Mucosa of descending colon (tissue), 3 donors: Measurements from ENCODE around the gene PDLIM5. TPM values are rescaled to one million over a fixed set of nuclear protein-coding genes. Genes with fewer than 3 reads are reported as not detected.

Experiments used
- ATAC-seq: fragments of 200-7000 bp; cut with Tn5 transposase; one replicate; pipeline ENCODE4 v1.9.1; 2020; ENCODE audit warnings: mild to moderate bottlenecking, moderate library complexity
- DNase-seq, 3 donors: peaks; one replicate each; pipeline ENCODE4 v3.0.0-alpha.2; 2020
- H3K36me3 ChIP-seq: fragments of 200-600 bp; one replicate; pipeline ENCODE4 v1.8.0; 2021; ENCODE audit warnings: low read depth, mild to moderate bottlenecking
- H3K4me1 ChIP-seq: fragments of 200-600 bp; one replicate; pipeline ENCODE4 v1.8.0; 2021; ENCODE audit warnings: low read depth, mild to moderate bottlenecking
- H3K4me3 ChIP-seq: fragments of 200-600 bp; one replicate; pipeline ENCODE4 v1.8.0; 2021; ENCODE audit warnings: mild to moderate bottlenecking
- H3K9me3 ChIP-seq: fragments of 200-600 bp; one replicate; pipeline ENCODE4 v1.8.0; 2021; ENCODE audit warnings: mild to moderate bottlenecking
- intact Hi-C, 2 donors: fragments of 100-400 bp; cut with DNase I in 1 of 2; cut with micrococcal nuclease in 1 of 2; formaldehyde crosslinking; loops; one replicate each; pipeline versions ENCODE4 v1.11.0 to v1.11.1; 2022; cut with DNase I, micrococcal nuclease
- total RNA-seq, 3 donors: library from RNA; stranded (reverse); fragmentation: NEBNext Ultra II Directional in 2 of 3; extraction: Animal tissue kit (Norgen Biotek cat#: 25700) in 2 of 3; gene quantifications; one replicate each; pipeline versions ENCODE4 v1.2.1 to v1.2.4, GENCODE V29; 2021 to 2023
- TF ChIP-seq, protein P1 (sequence below): fragments of 200-600 bp; IDR thresholded peaks from one replicate; pipeline ENCODE4 v1.8.0; 2022; ENCODE audit warnings: antibody characterized with exemption, mild to moderate bottlenecking
- donor health status: DM: no; HTN: no; CAD: no; lungs with moderate emphysema.
- donor health status: DM: no; HTN: no; CAD: no.
- donor health status: DM: no; HTN: yes; CAD: no.

PDLIM5 gene
- total RNA-seq, 3 donors from 2014 or later, result 137 to 183 (median 160) TPM

DNA sequence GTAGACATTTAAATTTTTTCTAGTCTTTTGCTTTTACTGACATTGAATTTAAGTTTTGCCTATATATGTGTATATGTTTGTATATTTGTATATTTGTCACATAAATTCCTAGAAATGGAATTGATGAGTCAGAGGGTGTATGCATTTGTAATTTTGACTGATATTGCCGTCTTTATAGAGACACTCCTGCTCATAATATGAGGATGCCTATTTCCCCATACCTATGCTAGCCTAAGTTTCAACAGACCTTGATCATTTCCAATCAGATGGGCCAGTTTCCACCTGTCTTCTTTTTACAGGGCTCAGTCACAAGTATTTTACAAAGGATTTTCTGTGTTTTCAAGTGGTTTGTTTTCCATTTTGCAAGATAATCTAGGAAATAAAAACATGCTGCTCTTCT is 10.8 kb downstream of the PDLIM5 start:
- Histone ChIP-seq H3K4me3 (no peak overlapping the region), H3K9me3 (no peaks in the 10 kb centered on the region), H3K4me1 (peaks cover 35% of the 10 kb centered on the region), H3K36me3 (no peaks in the 10 kb centered on the region)
- DNase-seq, result no peak
- intact Hi-C loops, result no loop called here
- peak; percentile 61 for ATAC-seq
- TF ChIP-seq, protein P1, sequence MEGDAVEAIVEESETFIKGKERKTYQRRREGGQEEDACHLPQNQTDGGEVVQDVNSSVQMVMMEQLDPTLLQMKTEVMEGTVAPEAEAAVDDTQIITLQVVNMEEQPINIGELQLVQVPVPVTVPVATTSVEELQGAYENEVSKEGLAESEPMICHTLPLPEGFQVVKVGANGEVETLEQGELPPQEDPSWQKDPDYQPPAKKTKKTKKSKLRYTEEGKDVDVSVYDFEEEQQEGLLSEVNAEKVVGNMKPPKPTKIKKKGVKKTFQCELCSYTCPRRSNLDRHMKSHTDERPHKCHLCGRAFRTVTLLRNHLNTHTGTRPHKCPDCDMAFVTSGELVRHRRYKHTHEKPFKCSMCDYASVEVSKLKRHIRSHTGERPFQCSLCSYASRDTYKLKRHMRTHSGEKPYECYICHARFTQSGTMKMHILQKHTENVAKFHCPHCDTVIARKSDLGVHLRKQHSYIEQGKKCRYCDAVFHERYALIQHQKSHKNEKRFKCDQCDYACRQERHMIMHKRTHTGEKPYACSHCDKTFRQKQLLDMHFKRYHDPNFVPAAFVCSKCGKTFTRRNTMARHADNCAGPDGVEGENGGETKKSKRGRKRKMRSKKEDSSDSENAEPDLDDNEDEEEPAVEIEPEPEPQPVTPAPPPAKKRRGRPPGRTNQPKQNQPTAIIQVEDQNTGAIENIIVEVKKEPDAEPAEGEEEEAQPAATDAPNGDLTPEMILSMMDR, result no peak

DNA sequence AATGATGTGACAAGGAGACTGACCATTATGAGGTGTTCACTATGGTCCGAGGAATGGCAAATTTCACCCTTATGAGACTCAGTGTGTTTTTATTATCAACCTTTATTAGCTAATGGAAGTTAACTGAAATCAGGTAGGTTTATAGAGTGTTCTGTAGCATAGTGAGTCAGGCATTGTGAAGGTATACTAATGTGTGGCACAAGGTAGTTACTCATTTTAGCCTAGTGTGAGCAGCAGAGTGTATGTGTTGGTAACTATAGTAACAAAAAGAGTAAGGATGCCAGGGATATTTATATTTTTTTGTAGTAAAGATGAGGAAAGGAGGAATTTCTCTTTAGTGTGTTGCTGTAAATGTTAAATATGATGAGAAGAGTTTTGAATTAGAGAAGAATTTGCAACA is 12.0 kb downstream of the PDLIM5 start:
- H3K4me3 ChIP-seq, result no peak overlapping the region
- TF ChIP-seq, protein P1, result no peak
- H3K4me1 ChIP-seq, result peaks cover 31% of the 10 kb centered on the region
- ATAC-seq (peak; percentile 42), DNase-seq (no peak)
- H3K9me3 ChIP-seq, result no peaks in the 10 kb centered on the region
- intact Hi-C loops, result no loop called here
- H3K36me3 ChIP-seq, result no peaks in the 10 kb centered on the region

DNA sequence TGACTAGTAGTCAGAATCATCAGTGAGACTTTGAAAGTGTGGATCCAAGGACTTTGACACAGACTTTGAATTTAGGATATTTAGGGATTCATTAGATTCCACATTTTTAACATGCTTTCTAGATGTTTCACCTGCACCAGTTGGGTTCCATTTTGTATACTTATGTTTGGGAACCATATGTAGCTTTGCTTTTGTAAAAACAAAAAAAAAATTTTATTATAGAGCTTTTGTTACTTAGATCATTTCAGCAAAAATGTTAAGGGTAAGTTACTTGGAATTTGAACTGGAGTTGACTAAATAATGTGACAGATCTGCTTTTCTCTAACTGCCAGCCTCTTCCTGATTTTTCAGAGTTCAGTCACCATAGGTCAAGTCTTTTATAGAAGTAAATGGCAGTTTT is 14.6 kb downstream of the PDLIM5 start:
- Histone ChIP-seq H3K9me3 (no peaks in the 10 kb centered on the region), H3K4me3 (no peak overlapping the region), H3K36me3 (no peaks in the 10 kb centered on the region), H3K4me1 (peaks cover 17% of the 10 kb centered on the region)
- DNase-seq (no peak), ATAC-seq (no peak)
- intact Hi-C loops, result no loop called here
- TF ChIP-seq, protein P1, result no peak

DNA sequence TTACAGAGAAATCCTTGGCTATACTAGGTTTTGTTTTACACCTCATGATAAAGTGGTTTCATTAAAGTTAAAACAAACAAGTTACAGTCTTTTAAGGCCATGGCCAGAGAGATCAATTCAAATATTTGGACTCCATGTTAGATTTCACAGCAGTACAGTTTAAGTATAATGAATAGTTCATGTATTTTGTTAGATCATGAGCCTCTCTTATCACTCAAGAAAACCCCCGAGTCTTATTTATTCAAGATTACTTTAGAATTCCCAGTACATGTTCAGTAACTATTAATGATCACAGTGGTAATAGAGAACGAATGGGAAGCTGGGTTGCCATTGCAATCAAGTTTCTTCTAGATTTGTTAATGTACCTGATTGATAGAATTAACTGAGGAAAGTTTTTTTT is 15.2 kb downstream of the PDLIM5 start:
- no peak for ATAC-seq
- TF ChIP-seq, protein P1, result no peak
- Histone ChIP-seq H3K4me1 (peaks cover 15% of the 10 kb centered on the region), H3K36me3 (no peaks in the 10 kb centered on the region), H3K9me3 (no peaks in the 10 kb centered on the region), H3K4me3 (no peak overlapping the region)
- intact Hi-C loops, result no loop called here
- DNase-seq, result no peak

DNA sequence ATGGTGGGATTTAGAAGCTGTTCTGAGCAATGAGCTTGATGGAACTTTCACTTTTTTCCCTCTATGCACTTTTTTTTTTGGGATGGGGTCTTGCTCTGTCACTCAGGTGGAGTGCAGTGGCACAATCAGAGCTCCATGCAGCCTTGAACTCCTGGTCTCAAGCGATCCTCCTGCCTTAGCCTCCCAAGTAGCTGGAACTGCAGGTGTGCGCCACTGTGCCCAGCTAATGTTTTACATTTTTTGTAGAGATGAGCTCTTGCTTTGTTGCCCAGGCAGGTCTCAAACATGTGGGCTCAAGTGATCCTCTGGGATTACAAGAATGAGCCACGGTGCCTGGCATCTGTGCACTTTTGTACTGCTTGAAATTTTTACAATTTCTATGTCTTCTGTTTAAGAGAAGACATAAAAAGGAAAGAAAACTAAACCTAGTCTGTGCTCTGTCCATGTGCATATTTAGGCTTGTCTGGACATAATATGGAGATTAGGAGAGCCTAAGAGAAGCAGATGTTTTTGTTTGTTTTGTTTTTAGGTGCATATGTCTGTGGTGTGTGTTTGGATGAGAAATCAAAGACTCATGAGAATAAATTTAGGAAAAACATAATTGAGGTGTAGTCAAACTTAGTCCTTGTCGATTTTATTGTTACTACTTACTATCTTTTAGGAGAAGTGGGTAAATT is 16.5 kb downstream of the PDLIM5 start:
- peaks cover 8% of the 10 kb centered on the region for H3K4me1 ChIP-seq
- no peaks in the 10 kb centered on the region for H3K9me3 ChIP-seq

More for the DNA sequence above, 16.5 kb downstream of the PDLIM5 start:
- intact Hi-C loops, result no loop called here
- ATAC-seq, result no peak
- TF ChIP-seq, protein P1, result no peak
- no peak for DNase-seq
- H3K36me3 ChIP-seq, result no peaks in the 10 kb centered on the region
- no peak overlapping the region for H3K4me3 ChIP-seq
